Nephron (organoid): ENCODE data around the gene AQP5.

ENCODE experiments used
- H3K27ac Mint-ChIP-seq, 3 experiments: 2 replicates each; pipeline ENCODE4 v1.8.0; 2020; ENCODE audit warnings: mixed read lengths in 3 of 3, mild to moderate bottlenecking in 2 of 3, moderate library complexity in 1 of 3
- H3K27me3 Mint-ChIP-seq: 2 replicates; pipeline ENCODE4 v1.8.0; 2021; ENCODE audit warnings: low read depth, mild to moderate bottlenecking, moderate library complexity, mixed read lengths
- H3K36me3 Mint-ChIP-seq: 2 replicates; pipeline ENCODE4 v1.8.0; 2020; ENCODE audit warnings: low read depth, mixed read lengths
- H3K4me1 Mint-ChIP-seq: 2 replicates; pipeline ENCODE4 v1.8.0; 2020; ENCODE audit warnings: mixed read lengths
- H3K4me3 Mint-ChIP-seq, 3 experiments: 2 replicates each; pipeline ENCODE4 v1.8.0; 2020; ENCODE audit warnings: mild to moderate bottlenecking in 3 of 3, mixed read lengths in 3 of 3, moderate library complexity in 2 of 3
- H3K9me3 Mint-ChIP-seq: 2 replicates; pipeline ENCODE4 v1.8.0; 2020; ENCODE audit warnings: mixed read lengths
- TF ChIP-seq, protein P1 (sequence below), 3 experiments: fragments of 200-600 bp; sonication (generic); IDR thresholded peaks; one replicate each; pipeline ENCODE4 v1.5.0; 2021; ENCODE audit warnings: antibody characterized with exemption in 3 of 3; ENCODE audit not compliant: unreplicated experiment in 3 of 3

Gene AQP5

DNA sequence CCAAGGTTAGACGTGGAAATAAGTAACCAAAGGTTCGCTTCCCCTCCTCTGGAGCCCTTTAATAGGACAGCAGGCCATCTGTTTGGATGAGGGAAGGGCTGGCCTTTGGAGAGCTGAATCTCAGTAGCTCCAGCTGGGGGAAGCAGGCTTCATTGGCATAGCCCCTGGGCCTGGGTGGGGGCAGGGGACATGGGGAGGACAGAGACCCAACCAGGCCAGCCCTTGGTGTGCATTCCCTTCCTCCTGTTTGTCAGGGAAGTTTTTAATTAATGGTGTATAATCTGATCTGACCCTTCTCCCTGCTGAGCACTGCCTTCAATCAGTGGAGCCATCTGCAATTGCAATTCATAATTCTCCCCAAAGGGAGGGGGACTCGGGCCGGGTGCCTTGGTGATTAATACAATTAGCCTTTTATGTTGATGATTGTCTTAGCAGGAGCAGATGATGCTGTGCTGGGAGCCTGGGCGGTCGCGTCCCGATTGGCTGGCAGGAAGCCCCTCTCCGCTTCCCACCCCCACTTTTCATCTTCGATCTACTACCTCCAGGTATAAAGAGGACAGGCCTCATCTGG lies 17.4 kb downstream of the AQP5 start:
- TF ChIP-seq, protein P1, sequence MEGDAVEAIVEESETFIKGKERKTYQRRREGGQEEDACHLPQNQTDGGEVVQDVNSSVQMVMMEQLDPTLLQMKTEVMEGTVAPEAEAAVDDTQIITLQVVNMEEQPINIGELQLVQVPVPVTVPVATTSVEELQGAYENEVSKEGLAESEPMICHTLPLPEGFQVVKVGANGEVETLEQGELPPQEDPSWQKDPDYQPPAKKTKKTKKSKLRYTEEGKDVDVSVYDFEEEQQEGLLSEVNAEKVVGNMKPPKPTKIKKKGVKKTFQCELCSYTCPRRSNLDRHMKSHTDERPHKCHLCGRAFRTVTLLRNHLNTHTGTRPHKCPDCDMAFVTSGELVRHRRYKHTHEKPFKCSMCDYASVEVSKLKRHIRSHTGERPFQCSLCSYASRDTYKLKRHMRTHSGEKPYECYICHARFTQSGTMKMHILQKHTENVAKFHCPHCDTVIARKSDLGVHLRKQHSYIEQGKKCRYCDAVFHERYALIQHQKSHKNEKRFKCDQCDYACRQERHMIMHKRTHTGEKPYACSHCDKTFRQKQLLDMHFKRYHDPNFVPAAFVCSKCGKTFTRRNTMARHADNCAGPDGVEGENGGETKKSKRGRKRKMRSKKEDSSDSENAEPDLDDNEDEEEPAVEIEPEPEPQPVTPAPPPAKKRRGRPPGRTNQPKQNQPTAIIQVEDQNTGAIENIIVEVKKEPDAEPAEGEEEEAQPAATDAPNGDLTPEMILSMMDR (IDR thresholded peaks at IDR 0.05; ENCODE audit: unreplicated experiment in 3 of 3), result no peak
- Mint-ChIP-seq H3K4me3 (no peak overlapping the region), H3K4me1 (peaks cover 57% of the 10 kb centered on the region), H3K9me3 (no peaks in the 10 kb centered on the region), H3K27me3 (peaks cover 12% of the 10 kb centered on the region), H3K36me3 (no peaks in the 10 kb centered on the region), H3K27ac (peak overlapping the region; percentile 75 to 91 (median 90))

DNA sequence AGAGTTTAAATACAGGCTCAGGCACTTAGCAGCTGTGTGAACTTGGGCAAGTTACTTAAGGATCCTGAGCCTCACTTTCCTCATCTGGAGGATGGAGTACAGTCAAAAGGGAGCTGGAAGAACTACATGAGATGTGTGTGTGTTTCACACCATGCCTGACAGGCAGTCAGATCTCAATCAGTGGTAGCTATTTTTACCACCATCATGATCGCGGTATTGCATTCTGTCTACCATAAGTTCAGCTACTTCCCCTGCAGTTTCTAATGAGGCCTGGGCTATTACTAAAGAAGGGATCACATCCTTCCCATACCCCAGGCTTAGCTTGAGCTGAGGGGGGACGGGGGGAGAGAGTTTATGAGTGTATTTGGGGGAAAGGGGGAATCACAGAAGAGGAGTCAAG lies 18.1 kb downstream of the AQP5 start:
- TF ChIP-seq, protein P1 (IDR thresholded peaks at IDR 0.05; ENCODE audit: unreplicated experiment in 3 of 3), result no peak
- Mint-ChIP-seq H3K4me1 (peaks cover 60% of the 10 kb centered on the region), H3K27ac (peak overlapping the region; percentile 75 to 91 (median 90)), H3K4me3 (peak overlapping the region in 1 of 3 experiments; percentile 5), H3K36me3 (no peaks in the 10 kb centered on the region), H3K27me3 (peaks cover 11% of the 10 kb centered on the region), H3K9me3 (no peaks in the 10 kb centered on the region)

DNA sequence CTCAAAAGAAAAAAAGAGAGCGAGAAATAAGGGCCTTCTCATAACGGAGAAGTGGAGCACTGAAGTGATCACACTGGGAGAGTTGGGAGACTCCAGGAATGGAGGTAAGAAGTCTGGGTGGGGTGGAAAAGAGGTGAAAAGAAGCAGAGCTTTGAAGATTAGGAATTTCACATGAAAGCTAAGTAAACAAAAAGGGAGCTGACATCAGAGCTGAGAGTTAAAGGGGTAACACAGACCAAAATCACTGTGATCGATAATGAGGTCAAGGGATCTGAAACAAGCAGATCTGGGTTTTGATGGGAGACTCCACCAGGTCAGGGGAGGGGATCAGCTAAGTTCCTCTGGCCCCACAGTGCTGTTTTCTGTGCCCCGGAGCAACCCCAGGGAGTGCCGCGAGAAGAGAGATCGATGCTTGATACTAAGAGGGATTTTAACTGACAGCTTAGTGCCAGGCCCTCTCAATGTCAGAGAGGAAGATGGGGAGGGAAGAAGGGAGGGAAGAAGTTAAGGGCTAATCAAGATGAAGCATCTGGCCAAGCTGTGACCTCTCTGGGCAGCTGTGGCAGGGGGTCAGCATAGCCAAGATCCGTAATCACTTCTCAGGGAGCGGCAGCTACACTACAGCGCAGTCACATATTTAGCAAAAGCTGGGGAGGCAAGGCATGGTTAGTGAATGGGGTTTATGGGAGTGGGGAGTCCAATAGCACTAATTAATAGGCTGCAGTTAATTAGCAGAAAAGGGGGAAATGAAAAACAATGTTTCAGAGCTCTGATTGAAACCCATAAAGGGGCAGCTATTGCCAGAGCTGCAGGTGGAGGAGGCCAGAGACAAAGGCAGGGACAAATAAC lies 19.1 kb downstream of the AQP5 start:
- Mint-ChIP-seq H3K4me3 (peak overlapping the region in 1 of 3 experiments; percentile 4), H3K27me3 (peaks cover 7% of the 10 kb centered on the region), H3K27ac (peak overlapping the region; percentile 90 to 91 (median 91)), H3K9me3 (no peaks in the 10 kb centered on the region), H3K4me1 (peaks cover 65% of the 10 kb centered on the region), H3K36me3 (no peaks in the 10 kb centered on the region)
- TF ChIP-seq, protein P1 (IDR thresholded peaks at IDR 0.05; ENCODE audit: unreplicated experiment in 3 of 3), result no peak

DNA sequence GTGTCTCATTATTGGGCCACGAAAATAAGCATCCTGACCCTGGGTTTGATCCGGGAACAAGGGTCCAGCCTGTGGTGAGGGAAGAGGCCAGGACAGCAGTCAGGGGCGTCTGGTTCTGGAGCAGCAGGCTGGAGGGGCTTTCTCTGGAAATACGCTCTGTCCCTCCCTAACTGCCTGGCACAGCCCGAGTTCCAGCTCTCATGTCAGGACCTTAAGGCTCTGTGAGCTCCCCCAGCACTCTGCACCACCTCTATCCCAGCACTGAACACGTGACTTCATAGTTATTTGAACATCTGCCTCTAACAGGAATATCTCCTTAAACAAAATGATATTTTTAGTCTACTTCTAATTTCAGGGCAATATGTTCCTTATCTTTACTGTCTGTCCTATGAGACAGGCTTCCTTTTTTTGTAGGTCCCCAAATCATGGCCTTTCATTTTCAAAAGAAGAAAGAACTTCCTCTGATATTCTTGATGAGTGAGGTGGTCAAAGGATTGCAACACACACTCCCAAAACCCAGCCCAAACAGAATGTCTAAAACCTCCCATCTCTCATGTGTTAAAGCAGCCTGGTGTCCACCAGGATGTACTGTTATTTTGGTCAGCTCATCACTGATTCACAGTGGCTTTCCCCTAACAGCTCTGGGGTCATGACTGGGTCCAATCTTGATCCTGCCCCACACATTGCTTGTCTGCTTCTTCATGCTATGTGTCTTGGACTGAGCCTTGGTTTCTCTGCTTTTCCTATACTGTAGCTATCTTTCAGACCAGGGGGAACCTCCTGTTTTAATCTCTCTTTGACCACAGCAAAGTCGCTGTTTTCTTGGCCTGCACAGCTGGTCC lies 20.8 kb downstream of the AQP5 start:
- Mint-ChIP-seq H3K9me3 (no peaks in the 10 kb centered on the region), H3K4me3 (no peak overlapping the region), H3K27ac (peak overlapping the region; percentile 90 to 91 (median 90)), H3K27me3 (peaks cover 4% of the 10 kb centered on the region), H3K4me1 (peaks cover 77% of the 10 kb centered on the region), H3K36me3 (peaks cover 7% of the 10 kb centered on the region)
- TF ChIP-seq, protein P1 (IDR thresholded peaks at IDR 0.05; ENCODE audit: unreplicated experiment in 3 of 3), result no peak

DNA sequence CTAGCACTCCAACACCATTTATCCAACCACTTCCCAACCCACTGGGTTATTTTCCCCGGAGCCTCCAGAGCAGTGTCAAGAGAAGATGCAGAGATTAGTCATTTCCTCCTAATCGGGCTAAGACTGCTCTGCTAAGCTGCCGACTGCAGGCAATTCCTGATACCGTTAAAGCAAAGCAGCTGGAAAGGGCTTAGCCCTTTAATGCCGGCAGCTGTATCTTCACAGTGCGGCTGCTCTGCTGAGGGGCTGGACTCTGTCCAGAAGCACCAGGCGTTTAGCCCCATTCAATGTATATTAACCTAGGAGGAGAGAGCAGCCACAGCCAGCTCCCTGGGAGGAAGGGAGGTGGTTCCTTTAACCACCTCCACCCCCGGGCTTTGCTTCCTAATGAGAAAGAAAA lies 22.2 kb downstream of the AQP5 start:
- TF ChIP-seq, protein P1 (IDR thresholded peaks at IDR 0.05; ENCODE audit: unreplicated experiment in 3 of 3), result no peak
- no peaks in the 10 kb centered on the region for H3K9me3 Mint-ChIP-seq
- peak overlapping the region; percentile 82 to 93 (median 89) for H3K27ac Mint-ChIP-seq
- H3K4me1 Mint-ChIP-seq, result peaks cover 75% of the 10 kb centered on the region
- peak overlapping the region; percentile 3 to 26 (median 4) for H3K4me3 Mint-ChIP-seq
- H3K36me3 Mint-ChIP-seq, result peaks cover 9% of the 10 kb centered on the region
- H3K27me3 Mint-ChIP-seq, result peaks cover 4% of the 10 kb centered on the region
